Suprapubic skin (tissue), 4 donors: ENCODE data around the gene MAP3K8. TPM values are rescaled to one million over a fixed set of nuclear protein-coding genes. Genes with fewer than 3 reads are reported as not detected.
A peak's percentile ranks its signal among the peaks of the same experiment; 100 is the strongest.

Source experiments
- DNase-seq, 2 donors: peaks; one replicate each; pipeline ENCODE4 v3.0.0-alpha.2; 2019; ENCODE audit warnings: low spot score in 2 of 2
- H3K27ac ChIP-seq: fragments of 200-600 bp; sonication (generic); one replicate; pipeline ENCODE4 v1.5.1; 2019
- H3K27me3 ChIP-seq: fragments of 200-600 bp; sonication (generic); one replicate; pipeline ENCODE4 v1.5.1; 2019
- H3K36me3 ChIP-seq: fragments of 200-600 bp; sonication (generic); one replicate; pipeline ENCODE4 v1.5.1; 2019
- H3K4me1 ChIP-seq: fragments of 200-600 bp; sonication (generic); one replicate; pipeline ENCODE4 v1.5.1; 2019
- H3K4me3 ChIP-seq: fragments of 200-600 bp; sonication (generic); one replicate; pipeline ENCODE4 v1.5.1; 2019; ENCODE audit warnings: mild to moderate bottlenecking
- H3K9me3 ChIP-seq: fragments of 200-600 bp; sonication (generic); one replicate; pipeline ENCODE4 v1.5.1; 2019
- EP300 ChIP-seq: sonication (generic); formaldehyde crosslinking; IDR thresholded peaks from one replicate; pipeline ENCODE4 v1.6.1; 2017; ENCODE audit warnings: antibody characterized with exemption
- POLR2A ChIP-seq, 2 donors: fragments of 450-650 bp; IDR thresholded peaks; one replicate each; pipeline ENCODE4 v1.6.1; 2017; ENCODE audit warnings: antibody characterized with exemption in 2 of 2, mild to moderate bottlenecking in 2 of 2, moderate library complexity in 2 of 2
- POLR2AphosphoS5 ChIP-seq, 3 donors: sonication (generic); formaldehyde crosslinking; IDR thresholded peaks; one replicate each; pipeline ENCODE4 v1.6.1; 2017; ENCODE audit warnings: antibody characterized with exemption in 3 of 3
- WGBS: methylation state at CpG from one replicate; pipeline ENCODE4 v1.1.5; 2018; 5-methylcytosine and 5-hydroxymethylcytosine counted together
- total RNA-seq, 4 donors: library from RNA; depleted of rRNA; stranded (reverse); fragments of >200 nt; gene quantifications; one replicate each; pipeline ENCODE4 v1.1.0, GENCODE V29; 2016
- TF ChIP-seq, protein P1 (sequence below), 2 donors: fragments of 200-600 bp in 1 of 2; fragments of 450-650 bp in 1 of 2; sonication (generic) in 1 of 2; IDR thresholded peaks; one replicate each; pipeline ENCODE4 v1.5.1; 2016 to 2019; ENCODE audit warnings: antibody characterized with exemption in 2 of 2, mild to moderate bottlenecking in 1 of 2, moderate library complexity in 1 of 2

Gene MAP3K8
- total RNA-seq, 4 donors from 2014 or later, result 21.9 to 56.4 (median 54.2) TPM

DNA sequence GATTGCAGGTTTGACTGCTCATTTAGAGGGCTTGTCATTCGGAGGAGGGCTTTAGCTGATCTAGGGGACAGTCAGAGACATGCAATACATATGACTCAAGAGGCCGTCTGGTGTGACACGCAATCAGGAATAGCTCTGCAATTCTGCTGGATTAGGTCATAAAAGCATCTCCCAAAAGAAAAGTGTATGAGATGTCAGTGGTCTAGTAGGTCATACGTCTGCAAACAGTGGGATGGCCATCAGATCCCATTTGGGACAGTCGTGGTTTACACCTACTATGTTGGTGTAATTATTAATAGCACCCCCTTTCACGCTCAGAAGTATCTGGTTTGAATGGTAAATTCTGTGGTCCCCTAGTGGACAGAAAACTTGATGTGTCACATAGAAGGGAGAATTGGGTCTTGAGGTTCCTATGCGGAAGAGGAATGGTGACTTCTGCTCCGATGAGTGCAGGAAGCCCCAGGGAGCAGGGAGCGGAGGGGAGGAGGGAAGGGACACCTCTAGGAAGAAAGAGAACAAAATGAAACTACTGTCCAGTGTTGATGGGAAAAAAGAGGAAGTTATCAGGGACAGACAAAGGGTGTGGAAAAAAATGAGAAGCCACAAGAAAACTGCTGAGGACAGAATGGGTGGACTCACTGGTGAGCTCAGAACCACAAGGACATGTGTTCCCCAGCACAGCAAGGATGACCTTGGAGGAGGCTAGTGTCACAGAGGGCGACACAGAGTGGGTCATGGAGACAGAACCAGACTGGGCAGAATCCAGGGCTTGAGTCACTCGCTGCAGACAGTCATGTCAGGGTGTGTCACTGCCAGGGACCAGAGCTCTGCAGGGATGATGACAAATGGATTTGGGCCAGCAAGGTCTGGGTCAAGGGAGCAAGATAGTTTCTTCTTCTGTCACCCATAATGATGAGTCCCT lies 59.9 kb downstream of the MAP3K8 start:
- WGBS, result 72% methylated on average over 11 of the region's 11 CpGs
- peak; percentile 75 to 80 for DNase-seq
- Histone ChIP-seq H3K27me3 (no peaks in the 10 kb centered on the region), H3K4me1 (peaks cover 13% of the 10 kb centered on the region), H3K9me3 (no peaks in the 10 kb centered on the region), H3K27ac (peak overlapping the region; percentile 12), H3K4me3 (no peak overlapping the region), H3K36me3 (no peaks in the 10 kb centered on the region)
- TF ChIP-seq EP300, result no peak
- TF ChIP-seq, protein P1, sequence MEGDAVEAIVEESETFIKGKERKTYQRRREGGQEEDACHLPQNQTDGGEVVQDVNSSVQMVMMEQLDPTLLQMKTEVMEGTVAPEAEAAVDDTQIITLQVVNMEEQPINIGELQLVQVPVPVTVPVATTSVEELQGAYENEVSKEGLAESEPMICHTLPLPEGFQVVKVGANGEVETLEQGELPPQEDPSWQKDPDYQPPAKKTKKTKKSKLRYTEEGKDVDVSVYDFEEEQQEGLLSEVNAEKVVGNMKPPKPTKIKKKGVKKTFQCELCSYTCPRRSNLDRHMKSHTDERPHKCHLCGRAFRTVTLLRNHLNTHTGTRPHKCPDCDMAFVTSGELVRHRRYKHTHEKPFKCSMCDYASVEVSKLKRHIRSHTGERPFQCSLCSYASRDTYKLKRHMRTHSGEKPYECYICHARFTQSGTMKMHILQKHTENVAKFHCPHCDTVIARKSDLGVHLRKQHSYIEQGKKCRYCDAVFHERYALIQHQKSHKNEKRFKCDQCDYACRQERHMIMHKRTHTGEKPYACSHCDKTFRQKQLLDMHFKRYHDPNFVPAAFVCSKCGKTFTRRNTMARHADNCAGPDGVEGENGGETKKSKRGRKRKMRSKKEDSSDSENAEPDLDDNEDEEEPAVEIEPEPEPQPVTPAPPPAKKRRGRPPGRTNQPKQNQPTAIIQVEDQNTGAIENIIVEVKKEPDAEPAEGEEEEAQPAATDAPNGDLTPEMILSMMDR (IDR thresholded peaks at IDR 0.05), result peak in 1 of 2 donors; percentile 16

DNA sequence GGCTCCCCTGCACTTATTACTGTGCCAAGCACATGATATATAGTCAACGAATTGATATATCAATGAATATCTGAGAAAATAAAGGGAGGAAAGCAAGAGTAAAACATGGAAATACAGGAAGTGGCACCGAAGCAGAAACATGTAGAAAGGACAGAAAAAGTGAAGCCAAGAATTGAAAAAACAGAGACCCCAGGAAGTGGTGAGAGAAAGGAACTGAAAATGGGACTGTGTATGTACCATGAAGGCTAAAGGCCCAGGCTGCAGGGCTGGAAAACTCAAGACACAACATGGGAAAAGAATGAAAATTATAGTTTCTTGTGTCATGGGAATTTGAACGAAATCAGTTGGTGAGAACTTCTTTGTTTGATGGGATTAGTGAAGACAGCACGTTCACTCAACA lies 60.6 kb downstream of the MAP3K8 start:
- TF ChIP-seq EP300 (no peak), POLR2AphosphoS5 (IDR thresholded peaks at IDR 0.05) (no peak), POLR2A (IDR thresholded peaks at IDR 0.05) (no peak)
- TF ChIP-seq, protein P1 (IDR thresholded peaks at IDR 0.05), result no peak
- 70% methylated on average over 4 of the region's 4 CpGs for WGBS
- peaks cover 13% of the 10 kb centered on the region for H3K4me1 ChIP-seq
- no peaks in the 10 kb centered on the region for H3K27me3 ChIP-seq
- no peak overlapping the region for H3K4me3 ChIP-seq
- DNase-seq, result no peak
- H3K36me3 ChIP-seq, result no peaks in the 10 kb centered on the region
- peak overlapping the region; percentile 12 for H3K27ac ChIP-seq
- no peaks in the 10 kb centered on the region for H3K9me3 ChIP-seq

DNA sequence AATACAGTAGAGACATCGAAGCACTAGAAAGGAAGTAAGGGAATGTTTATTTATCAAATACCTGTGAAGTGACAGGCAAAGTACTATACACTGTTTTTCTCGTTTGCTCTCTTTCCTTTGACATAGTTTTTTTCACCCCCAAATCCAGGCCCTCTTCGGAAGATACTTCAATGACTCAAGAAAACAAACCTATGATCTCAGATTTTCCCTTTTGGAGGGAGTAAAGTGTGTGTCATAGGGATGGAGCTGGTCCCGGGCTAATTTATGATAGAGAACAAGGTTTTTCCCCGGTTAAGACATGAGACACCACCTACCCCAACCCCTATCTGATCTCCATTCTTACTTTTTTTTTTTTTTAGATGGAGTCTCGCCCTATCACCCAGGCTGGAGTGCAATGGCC lies 61.7 kb downstream of the MAP3K8 start:
- DNase-seq, result no peak
- 72% methylated on average over 6 of the region's 6 CpGs for WGBS
- no peaks in the 10 kb centered on the region for H3K36me3 ChIP-seq
- H3K4me3 ChIP-seq, result no peak overlapping the region
- no peaks in the 10 kb centered on the region for H3K9me3 ChIP-seq
- no peak overlapping the region for H3K27ac ChIP-seq
- no peak for TF ChIP-seq POLR2AphosphoS5 (IDR thresholded peaks at IDR 0.05)
- TF ChIP-seq EP300, result no peak
- TF ChIP-seq, protein P1 (IDR thresholded peaks at IDR 0.05), result no peak
- TF ChIP-seq POLR2A (IDR thresholded peaks at IDR 0.05), result no peak
- peaks cover 11% of the 10 kb centered on the region for H3K4me1 ChIP-seq
- H3K27me3 ChIP-seq, result no peaks in the 10 kb centered on the region

DNA sequence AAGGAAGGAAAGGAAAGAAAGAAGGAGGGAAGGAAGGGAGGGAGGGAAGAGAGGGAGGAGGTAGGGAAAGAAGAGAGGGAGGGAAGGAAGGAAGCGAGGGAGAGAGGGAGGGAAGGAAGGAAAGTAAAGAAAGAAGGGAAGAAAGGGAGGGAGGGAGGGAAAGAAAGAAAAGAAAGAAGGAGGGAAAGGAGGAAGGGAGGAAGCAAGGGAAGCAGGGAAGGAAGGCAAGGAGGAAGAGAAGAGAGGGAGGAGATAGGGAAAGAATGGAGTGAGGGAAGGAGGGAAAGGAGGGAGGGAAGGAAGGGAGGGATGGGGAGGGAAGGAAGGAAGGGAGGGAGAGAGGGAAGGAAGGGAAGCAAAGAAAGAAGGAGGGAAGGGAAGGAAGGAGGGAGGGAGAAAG lies 65.8 kb downstream of the MAP3K8 start:
- no peak overlapping the region for H3K4me3 ChIP-seq
- 83% methylated on average over 1 of the region's 1 CpG for WGBS
- H3K27ac ChIP-seq, result no peak overlapping the region
- no peak for TF ChIP-seq EP300
- TF ChIP-seq POLR2A (IDR thresholded peaks at IDR 0.05), result no peak
- TF ChIP-seq, protein P1 (IDR thresholded peaks at IDR 0.05), result no peak
- TF ChIP-seq POLR2AphosphoS5 (IDR thresholded peaks at IDR 0.05), result no peak
- no peaks in the 10 kb centered on the region for H3K27me3 ChIP-seq
- H3K4me1 ChIP-seq, result peaks cover 3% of the 10 kb centered on the region
- no peaks in the 10 kb centered on the region for H3K9me3 ChIP-seq
- H3K36me3 ChIP-seq, result no peaks in the 10 kb centered on the region
- no peak for DNase-seq

DNA sequence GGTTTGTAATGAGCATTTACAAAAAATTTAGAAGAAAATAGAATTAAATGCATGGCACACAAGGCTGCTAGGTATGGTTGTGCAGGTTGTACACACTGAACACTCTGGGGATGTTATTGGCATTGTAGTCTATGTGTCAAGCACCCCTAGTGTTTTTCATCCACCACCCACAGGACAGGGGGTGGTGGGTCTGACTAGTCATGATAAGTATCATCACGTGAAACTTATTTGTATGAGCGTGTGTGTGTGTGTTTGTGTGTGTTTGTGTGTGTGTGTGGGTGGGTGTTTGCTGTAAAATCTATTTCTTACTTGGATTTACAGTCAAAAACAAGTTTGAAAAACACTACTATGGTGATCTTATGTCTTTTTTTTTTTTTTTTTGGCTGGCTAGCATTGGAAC lies 66.5 kb downstream of the MAP3K8 start:
- no peak for DNase-seq
- peaks cover 3% of the 10 kb centered on the region for H3K4me1 ChIP-seq
- WGBS, result 75% methylated on average over 2 of the region's 2 CpGs
- no peak overlapping the region for H3K27ac ChIP-seq
- H3K4me3 ChIP-seq, result no peak overlapping the region
- no peaks in the 10 kb centered on the region for H3K9me3 ChIP-seq
- H3K36me3 ChIP-seq, result no peaks in the 10 kb centered on the region
- no peaks in the 10 kb centered on the region for H3K27me3 ChIP-seq
- TF ChIP-seq, protein P1 (IDR thresholded peaks at IDR 0.05), result no peak
- TF ChIP-seq EP300 (no peak), POLR2A (IDR thresholded peaks at IDR 0.05) (no peak), POLR2AphosphoS5 (IDR thresholded peaks at IDR 0.05) (no peak)
